Activated naive CD8-positive, alpha-beta T cell (primary cell): ENCODE measurements around the gene CCDC90B.
"Not testable (repeated sequence)": the region's sequence is repeated elsewhere in the genome, so short reads cannot be mapped to it uniquely, and the experiment has no call there.

Experiments
- H3K27ac Mint-ChIP-seq: one replicate; pipeline ENCODE4 v1.8.0; 2021; ENCODE audit warnings: mixed read lengths
- H3K27me3 Mint-ChIP-seq: one replicate; pipeline ENCODE4 v1.8.0; 2021; ENCODE audit warnings: mixed read lengths
- H3K36me3 Mint-ChIP-seq: one replicate; pipeline ENCODE4 v1.8.0; 2021; ENCODE audit warnings: mixed read lengths
- H3K4me1 Mint-ChIP-seq: one replicate; pipeline ENCODE4 v1.8.0; 2021; ENCODE audit warnings: low read depth, mixed read lengths
- H3K4me3 Mint-ChIP-seq: one replicate; pipeline ENCODE4 v1.8.0; 2021; ENCODE audit warnings: mild to moderate bottlenecking, mixed read lengths
- H3K9me3 Mint-ChIP-seq: one replicate; pipeline ENCODE4 v1.8.0; 2021; ENCODE audit warnings: low read depth, mixed read lengths

Gene CCDC90B

GRCh38 chr11:83271734-83272133, 14.4 kb downstream of the CCDC90B start:
- not testable (repeated sequence) for H3K9me3 Mint-ChIP-seq, H3K27me3 Mint-ChIP-seq, H3K4me3 Mint-ChIP-seq, H3K27ac Mint-ChIP-seq
- Mint-ChIP-seq H3K4me1 (peaks cover 25% of the 10 kb centered on the region), H3K36me3 (peaks cover 33% of the 10 kb centered on the region)

GRCh38 chr11:83269080-83269479, 17.1 kb downstream of the CCDC90B start:
- not testable (repeated sequence) for H3K27ac Mint-ChIP-seq, H3K9me3 Mint-ChIP-seq, H3K27me3 Mint-ChIP-seq, H3K4me3 Mint-ChIP-seq
- Mint-ChIP-seq H3K4me1 (peaks cover 22% of the 10 kb centered on the region), H3K36me3 (peaks cover 32% of the 10 kb centered on the region)

- Mint-ChIP-seq H3K36me3 (peaks cover 20% of the 10 kb centered on the region), H3K27ac (no peak overlapping the region), H3K9me3 (no peaks in the 10 kb centered on the region), H3K4me3 (no peak overlapping the region), H3K27me3 (no peaks in the 10 kb centered on the region), H3K4me1 (peaks cover 14% of the 10 kb centered on the region)
Measured at GRCh38 chr11:83265331-83265730, 20.8 kb downstream of the CCDC90B start.

- Mint-ChIP-seq H3K36me3 (peaks cover 4% of the 10 kb centered on the region), H3K27ac (no peak overlapping the region), H3K4me3 (no peak overlapping the region), H3K27me3 (no peaks in the 10 kb centered on the region), H3K9me3 (no peaks in the 10 kb centered on the region), H3K4me1 (no peaks in the 10 kb centered on the region)
Measured at GRCh38 chr11:83259559-83259958, 26.6 kb downstream of the CCDC90B start.

DNA sequence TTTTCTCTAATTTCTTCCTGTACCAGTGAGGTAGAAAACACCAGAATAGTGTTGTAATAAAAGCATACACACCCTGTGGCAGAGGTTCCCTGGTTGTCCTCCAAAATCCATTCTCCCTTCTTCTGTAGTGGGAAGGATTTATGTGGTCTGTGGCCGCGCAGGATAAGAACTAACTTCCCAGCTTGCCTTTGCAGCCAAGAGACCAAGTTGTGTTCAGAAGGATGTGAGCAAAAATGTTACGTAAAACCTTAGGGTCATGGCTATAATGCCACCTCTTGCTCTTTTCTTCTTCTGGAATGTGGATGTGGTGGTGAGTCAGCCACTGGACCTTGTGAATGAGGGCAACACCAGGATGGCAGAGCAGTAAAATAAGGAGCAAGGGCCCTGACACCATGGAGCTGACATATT, 28.4 kb downstream of the CCDC90B start:
- Mint-ChIP-seq H3K27me3 (no peaks in the 10 kb centered on the region), H3K27ac (no peak overlapping the region), H3K4me1 (no peaks in the 10 kb centered on the region), H3K36me3 (no peaks in the 10 kb centered on the region), H3K4me3 (no peak overlapping the region), H3K9me3 (no peaks in the 10 kb centered on the region)

GRCh38 chr11:83256602-83257340, 29.4 kb downstream of the CCDC90B start:
- no peaks in the 10 kb centered on the region for H3K36me3 Mint-ChIP-seq
- no peaks in the 10 kb centered on the region for H3K9me3 Mint-ChIP-seq
- H3K27ac Mint-ChIP-seq, result no peak overlapping the region
- no peaks in the 10 kb centered on the region for H3K4me1 Mint-ChIP-seq
- H3K27me3 Mint-ChIP-seq, result no peaks in the 10 kb centered on the region
- no peak overlapping the region for H3K4me3 Mint-ChIP-seq

DNA sequence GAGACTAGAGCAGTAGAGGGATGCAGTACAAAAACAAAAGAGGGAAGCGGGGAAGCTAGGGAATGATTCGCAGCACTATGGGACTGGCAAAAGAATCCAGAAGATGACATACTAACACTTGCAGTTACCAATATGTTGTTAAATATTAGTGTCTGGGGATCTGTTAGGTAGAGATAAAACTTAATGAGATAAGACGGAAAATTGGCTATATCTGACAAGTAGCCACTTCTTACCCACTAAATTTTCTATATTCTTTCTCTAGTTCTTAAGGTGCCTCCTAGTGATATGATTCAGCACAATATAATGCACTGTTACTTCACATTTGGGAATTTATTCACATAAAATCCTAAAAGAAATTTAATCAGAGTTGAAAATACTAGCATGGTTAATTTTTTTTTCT, 30.8 kb downstream of the CCDC90B start:
- no peak overlapping the region for H3K27ac Mint-ChIP-seq
- H3K4me1 Mint-ChIP-seq, result no peaks in the 10 kb centered on the region
- no peaks in the 10 kb centered on the region for H3K27me3 Mint-ChIP-seq
- H3K36me3 Mint-ChIP-seq, result no peaks in the 10 kb centered on the region
- no peaks in the 10 kb centered on the region for H3K9me3 Mint-ChIP-seq
- H3K4me3 Mint-ChIP-seq, result no peak overlapping the region

DNA sequence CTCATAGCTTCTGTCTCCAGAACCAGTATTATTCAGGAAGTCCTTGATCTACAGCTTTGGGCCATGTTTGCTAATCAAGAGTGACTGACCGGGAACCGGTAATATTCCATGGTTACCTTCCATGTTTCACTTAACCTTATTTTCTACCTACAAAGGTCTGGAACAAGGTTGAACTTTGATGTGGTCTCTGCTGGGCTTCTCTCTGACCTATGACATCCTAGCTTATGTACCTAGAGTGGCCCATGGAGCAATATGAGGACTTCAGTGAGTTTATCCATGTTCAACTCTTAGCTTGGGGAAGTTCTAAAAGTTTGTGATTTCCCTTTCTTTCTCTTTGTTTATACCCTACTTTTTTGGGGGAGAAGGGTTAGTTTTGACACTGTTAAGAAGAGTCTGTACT, 33.2 kb downstream of the CCDC90B start:
- no peaks in the 10 kb centered on the region for H3K36me3 Mint-ChIP-seq
- H3K9me3 Mint-ChIP-seq, result no peaks in the 10 kb centered on the region
- peak overlapping the region; percentile 19 for H3K27ac Mint-ChIP-seq
- H3K4me3 Mint-ChIP-seq, result no peak overlapping the region
- peaks cover 5% of the 10 kb centered on the region for H3K4me1 Mint-ChIP-seq
- no peaks in the 10 kb centered on the region for H3K27me3 Mint-ChIP-seq

GRCh38 chr11:83252266-83252665, 33.9 kb downstream of the CCDC90B start:
- Mint-ChIP-seq H3K9me3 (no peaks in the 10 kb centered on the region), H3K4me1 (peaks cover 5% of the 10 kb centered on the region), H3K36me3 (no peaks in the 10 kb centered on the region), H3K27ac (no peak overlapping the region), H3K4me3 (no peak overlapping the region), H3K27me3 (no peaks in the 10 kb centered on the region)

DNA sequence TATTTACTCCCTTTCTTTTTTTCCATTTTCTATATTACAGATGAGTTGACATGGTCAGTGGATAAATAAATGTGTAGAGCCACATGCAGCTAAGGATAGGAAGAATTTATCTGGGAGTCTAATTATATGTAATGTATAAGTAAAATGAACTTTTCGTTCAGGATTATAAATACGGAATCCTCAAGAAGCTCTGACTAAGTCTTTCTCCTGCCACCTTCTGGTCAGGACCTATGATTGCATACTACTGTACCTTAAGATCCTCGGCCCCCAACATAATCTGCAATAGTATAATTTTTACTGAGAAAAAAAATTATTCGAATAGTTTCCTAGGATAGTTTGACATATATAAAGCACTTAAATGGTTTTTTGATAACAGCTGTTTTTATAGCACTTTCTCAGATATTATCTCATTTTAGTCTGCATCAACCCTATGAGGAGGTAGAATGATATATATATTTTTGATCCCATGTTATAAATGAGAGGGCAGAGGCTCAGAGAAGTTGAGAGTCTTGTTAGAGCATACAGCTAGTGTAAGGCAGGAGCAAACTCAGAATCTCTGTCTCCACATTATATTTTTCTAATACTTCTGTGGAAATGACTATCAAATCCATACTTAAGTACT, 36.1 kb downstream of the CCDC90B start:
- Mint-ChIP-seq H3K9me3 (no peaks in the 10 kb centered on the region), H3K27me3 (no peaks in the 10 kb centered on the region), H3K27ac (no peak overlapping the region), H3K4me1 (peaks cover 5% of the 10 kb centered on the region), H3K36me3 (peaks cover 7% of the 10 kb centered on the region), H3K4me3 (no peak overlapping the region)

GRCh38 chr11:83249445-83249844, 36.7 kb downstream of the CCDC90B start:
- no peaks in the 10 kb centered on the region for H3K27me3 Mint-ChIP-seq
- no peak overlapping the region for H3K27ac Mint-ChIP-seq
- peaks cover 5% of the 10 kb centered on the region for H3K4me1 Mint-ChIP-seq
- peaks cover 7% of the 10 kb centered on the region for H3K36me3 Mint-ChIP-seq
- no peak overlapping the region for H3K4me3 Mint-ChIP-seq
- H3K9me3 Mint-ChIP-seq, result no peaks in the 10 kb centered on the region

GRCh38 chr11:83241291-83241946, 44.7 kb downstream of the CCDC90B start:
- H3K27ac Mint-ChIP-seq, result no peak overlapping the region
- H3K27me3 Mint-ChIP-seq, result no peaks in the 10 kb centered on the region
- H3K4me3 Mint-ChIP-seq, result no peak overlapping the region
- no peaks in the 10 kb centered on the region for H3K4me1 Mint-ChIP-seq
- H3K36me3 Mint-ChIP-seq, result peaks cover 21% of the 10 kb centered on the region
- no peaks in the 10 kb centered on the region for H3K9me3 Mint-ChIP-seq

DNA sequence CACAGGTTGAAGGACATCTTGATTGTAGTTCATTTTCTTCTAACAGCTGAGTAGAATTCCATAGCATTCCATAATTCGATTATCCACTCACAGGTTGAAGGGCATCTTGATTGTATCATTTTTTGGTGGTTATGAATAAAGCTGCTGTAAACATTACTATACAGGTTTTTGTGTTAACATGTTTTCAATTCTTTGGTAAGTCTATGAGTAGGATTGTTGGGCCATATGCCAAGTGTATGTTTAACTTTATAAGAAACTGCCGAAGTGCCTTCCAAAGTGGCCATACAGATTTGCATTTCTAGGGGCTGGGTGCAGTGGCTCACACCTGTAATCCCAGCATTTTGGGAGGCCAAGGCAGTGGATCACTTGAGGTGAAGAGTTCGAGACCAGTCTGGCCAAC, 48.1 kb downstream of the CCDC90B start:
- H3K27ac Mint-ChIP-seq, result no peak overlapping the region
- no peaks in the 10 kb centered on the region for H3K27me3 Mint-ChIP-seq
- H3K4me3 Mint-ChIP-seq, result no peak overlapping the region
- H3K9me3 Mint-ChIP-seq, result no peaks in the 10 kb centered on the region
- H3K36me3 Mint-ChIP-seq, result peaks cover 14% of the 10 kb centered on the region
- H3K4me1 Mint-ChIP-seq, result no peaks in the 10 kb centered on the region

GRCh38 chr11:83235825-83236224, 50.3 kb downstream of the CCDC90B start:
- peaks cover 10% of the 10 kb centered on the region for H3K9me3 Mint-ChIP-seq
- peaks cover 18% of the 10 kb centered on the region for H3K36me3 Mint-ChIP-seq
- H3K27ac Mint-ChIP-seq, result no peak overlapping the region
- H3K4me1 Mint-ChIP-seq, result no peaks in the 10 kb centered on the region
- H3K4me3 Mint-ChIP-seq, result no peak overlapping the region
- no peaks in the 10 kb centered on the region for H3K27me3 Mint-ChIP-seq

DNA sequence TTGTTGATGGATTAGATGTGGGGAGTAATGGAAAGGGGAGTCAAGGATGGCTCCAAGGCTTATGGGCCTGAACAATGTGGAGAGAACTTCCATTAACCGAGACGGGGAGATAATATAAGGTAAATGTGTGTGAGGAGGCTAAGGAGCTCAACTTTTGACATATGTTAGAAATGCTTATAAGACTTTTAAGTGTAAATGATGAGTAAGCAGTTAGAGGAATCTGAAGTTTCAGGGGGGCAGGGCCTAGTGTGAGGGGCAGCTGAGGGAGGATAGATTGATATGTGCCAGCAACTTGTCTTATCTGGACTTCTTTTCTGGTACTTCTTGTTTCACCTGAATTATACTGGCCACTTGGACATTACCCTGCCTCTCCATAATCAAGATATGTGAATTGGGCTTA, 62.7 kb downstream of the CCDC90B start:
- no peak overlapping the region for H3K27ac Mint-ChIP-seq
- H3K36me3 Mint-ChIP-seq, result peaks cover 3% of the 10 kb centered on the region
- no peak overlapping the region for H3K4me3 Mint-ChIP-seq
- H3K4me1 Mint-ChIP-seq, result no peaks in the 10 kb centered on the region
- H3K27me3 Mint-ChIP-seq, result no peaks in the 10 kb centered on the region
- no peaks in the 10 kb centered on the region for H3K9me3 Mint-ChIP-seq
